GM10248 (cell line): ENCODE results near the gene SHTN1.

Source experiments
- CTCF ChIA-PET: fragments of 300-600 bp; sonication (Branson Sonifier 250); formaldehyde crosslinking; extraction: SDS; loops from one replicate; lab custom pipeline; 2021; ENCODE audit warnings: antibody characterized with exemption; lab: Yijun Ruan, JAX
- POLR2A ChIA-PET: fragments of 350-650 bp; sonication (Branson Sonifier 250); formaldehyde crosslinking; extraction: SDS; loops from one replicate; lab custom pipeline; 2020; ENCODE audit warnings: antibody characterized with exemption; lab: Yijun Ruan, JAX
- DNase-seq: peaks from one replicate; pipeline ENCODE4 v3.0.0; 2012; ENCODE audit errors: extremely low spot score
- CTCF ChIP-seq: IDR thresholded peaks from 2 replicates; pipeline ENCODE4 v1.5.1; 2012; ENCODE audit warnings: mild to moderate bottlenecking, low read depth; ENCODE audit errors: extremely low read depth, missing control alignments, control extremely low read depth

The SHTN1 gene

GRCh38 chr10:116998172-116998571 is 6.8 kb downstream of the SHTN1 start:
- no peak for TF ChIP-seq CTCF
- ChIA-PET CTCF (no interaction called here), POLR2A (no interaction called here)
- DNase-seq = no peak

GRCh38 chr10:116997015-116997414 is 8.0 kb downstream of the SHTN1 start:
- ChIA-PET CTCF (interaction anchor here (0.6 kb wide), 1 partner anchor 15 kb away, joined by 3 read pairs; no protein-coding TSS in a partner anchor), POLR2A (no interaction called here)
- no peak for DNase-seq
- no peak for TF ChIP-seq CTCF

- CTCF ChIA-PET = no interaction called here
- no peak for DNase-seq
- POLR2A ChIA-PET = no interaction called here
- no peak for TF ChIP-seq CTCF
These were observed 9.3 kb downstream of the SHTN1 start for GRCh38 chr10:116995648-116996047.

GRCh38 chr10:116994113-116994890 is 10.7 kb downstream of the SHTN1 start:
- no peak for TF ChIP-seq CTCF
- ChIA-PET POLR2A (no interaction called here), CTCF (no interaction called here)
- no peak for DNase-seq

- DNase-seq = no peak
- CTCF ChIA-PET = no interaction called here
- no peak for TF ChIP-seq CTCF
- POLR2A ChIA-PET = no interaction called here
These were observed 11.4 kb downstream of the SHTN1 start for GRCh38 chr10:116993610-116994009.

GRCh38 chr10:116992183-116992582 is 12.8 kb downstream of the SHTN1 start:
- CTCF ChIA-PET = no interaction called here

More at GRCh38 chr10:116992183-116992582, 12.8 kb downstream of the SHTN1 start:
- no peak for TF ChIP-seq CTCF
- POLR2A ChIA-PET = no interaction called here
- no peak for DNase-seq
